A549 (cell line): ENCODE results near the gene SLC17A1.

Experiments used
- CTCF ChIP-seq: fragments of >200 bp; sonication (Bioruptor Twin); formaldehyde crosslinking; IDR thresholded peaks from 3 replicates; pipeline ENCODE4 v1.5.1; 2016
- MAX ChIP-seq: IDR thresholded peaks from 2 replicates; pipeline ENCODE4 v1.6.1; 2012
- RCOR1 ChIP-seq: fragments of 150-350 bp; IDR thresholded peaks from 2 replicates; pipeline ENCODE4 v1.6.1; 2014; ENCODE audit warnings: antibody characterized with exemption, low read length, low read depth
- ZC3H11A ChIP-seq: fragments of 450-650 bp; IDR thresholded peaks from 2 replicates; pipeline ENCODE4 v1.6.1; 2014; ENCODE audit warnings: antibody characterized with exemption, mild to moderate bottlenecking

GRCh38 chr6:25769983-25770382 is 61.9 kb downstream of the SLC17A1 start:
- TF ChIP-seq CTCF (no peak), ZC3H11A (no peak), RCOR1 (no peak), MAX (no peak)
